Measurements from ENCODE around the gene UBB. TPM values are rescaled to one million over a fixed set of nuclear protein-coding genes. Genes with fewer than 3 reads are reported as not detected.

UBB gene
- total and polyA plus RNA-seq, 2 experiments from 2014 or later: 871 to 1,692 TPM

DNA sequence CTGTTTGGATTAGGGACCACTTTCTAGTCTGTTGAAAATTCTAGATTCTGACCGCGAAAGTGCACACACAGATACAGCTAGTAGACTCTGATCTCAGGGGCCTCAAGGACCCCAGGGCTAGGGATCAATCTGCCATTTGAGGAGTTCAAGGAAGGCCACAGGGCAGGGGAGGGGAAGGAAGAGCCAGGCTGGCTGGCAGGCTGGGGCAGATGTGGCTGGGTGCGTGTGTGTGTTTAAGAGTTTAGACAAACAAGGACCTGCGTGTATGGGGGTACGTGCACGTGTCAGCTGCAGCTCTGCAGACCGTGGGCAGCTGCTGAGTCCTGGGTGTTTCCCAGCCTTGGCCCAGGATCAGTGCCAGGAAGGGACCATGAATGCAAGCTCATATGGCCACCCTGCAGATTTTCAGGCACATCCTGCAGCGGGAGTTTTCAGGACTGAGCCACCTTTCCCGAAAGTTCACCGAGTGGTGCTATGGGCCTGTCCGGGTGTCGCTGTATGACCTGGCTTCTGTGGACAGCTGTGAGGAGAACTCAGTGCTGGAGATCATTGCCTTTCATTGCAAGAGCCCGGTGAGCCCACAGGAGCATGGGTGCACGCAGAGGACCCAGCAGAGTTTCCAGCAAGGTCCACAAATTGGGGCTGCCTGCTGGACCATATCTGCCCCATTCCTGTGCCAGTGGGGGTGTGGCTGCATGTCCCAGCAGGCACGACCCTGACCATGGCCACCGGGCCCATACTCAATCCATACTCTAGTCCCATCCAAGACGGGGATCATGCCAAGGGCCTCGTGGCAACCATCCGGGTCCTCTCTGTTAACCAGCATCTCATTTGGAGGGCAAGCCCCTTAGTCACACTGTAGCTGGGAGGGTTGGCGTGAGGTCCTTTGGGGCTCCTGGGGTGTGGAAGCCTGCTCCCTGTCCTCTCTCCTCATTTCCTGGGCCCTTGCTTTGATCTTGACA is 45.1 kb downstream of the UBB start:
- TF ChIP-seq CREB1 (CRISPR knock-in tag; IDR thresholded peaks at IDR 0.05; ENCODE audit: low read depth) (no peak), JUNB (IDR thresholded peaks at IDR 0.05; ENCODE audit: unreplicated experiment) (no peak), ZNF114 (CRISPR knock-in tag; IDR thresholded peaks at IDR 0.05) (no peak), ZNF331 (CRISPR knock-in tag; IDR thresholded peaks at IDR 0.05; ENCODE audit: low read depth) (no peak), NANOG (IDR thresholded peaks at IDR 0.05; ENCODE audit: borderline replicate concordance) (no peak), POLR2AphosphoS5 (IDR thresholded peaks at IDR 0.05; ENCODE audit: low read depth) (no peak), EZH2 (IDR thresholded peaks at IDR 0.05; ENCODE audit: low read depth, unreplicated experiment) (no peak), STAT1 (IDR thresholded peaks at IDR 0.05; ENCODE audit: unreplicated experiment) (no peak), EZH2phosphoT487 (IDR thresholded peaks at IDR 0.05; ENCODE audit: unreplicated experiment) (no peak)
- TF ChIP-seq, protein P1, sequence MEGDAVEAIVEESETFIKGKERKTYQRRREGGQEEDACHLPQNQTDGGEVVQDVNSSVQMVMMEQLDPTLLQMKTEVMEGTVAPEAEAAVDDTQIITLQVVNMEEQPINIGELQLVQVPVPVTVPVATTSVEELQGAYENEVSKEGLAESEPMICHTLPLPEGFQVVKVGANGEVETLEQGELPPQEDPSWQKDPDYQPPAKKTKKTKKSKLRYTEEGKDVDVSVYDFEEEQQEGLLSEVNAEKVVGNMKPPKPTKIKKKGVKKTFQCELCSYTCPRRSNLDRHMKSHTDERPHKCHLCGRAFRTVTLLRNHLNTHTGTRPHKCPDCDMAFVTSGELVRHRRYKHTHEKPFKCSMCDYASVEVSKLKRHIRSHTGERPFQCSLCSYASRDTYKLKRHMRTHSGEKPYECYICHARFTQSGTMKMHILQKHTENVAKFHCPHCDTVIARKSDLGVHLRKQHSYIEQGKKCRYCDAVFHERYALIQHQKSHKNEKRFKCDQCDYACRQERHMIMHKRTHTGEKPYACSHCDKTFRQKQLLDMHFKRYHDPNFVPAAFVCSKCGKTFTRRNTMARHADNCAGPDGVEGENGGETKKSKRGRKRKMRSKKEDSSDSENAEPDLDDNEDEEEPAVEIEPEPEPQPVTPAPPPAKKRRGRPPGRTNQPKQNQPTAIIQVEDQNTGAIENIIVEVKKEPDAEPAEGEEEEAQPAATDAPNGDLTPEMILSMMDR (conservative IDR thresholded peaks at IDR 0.05; ENCODE audit: low read depth in 2 of 2): no peak
- TF ChIP-seq, protein P2, sequence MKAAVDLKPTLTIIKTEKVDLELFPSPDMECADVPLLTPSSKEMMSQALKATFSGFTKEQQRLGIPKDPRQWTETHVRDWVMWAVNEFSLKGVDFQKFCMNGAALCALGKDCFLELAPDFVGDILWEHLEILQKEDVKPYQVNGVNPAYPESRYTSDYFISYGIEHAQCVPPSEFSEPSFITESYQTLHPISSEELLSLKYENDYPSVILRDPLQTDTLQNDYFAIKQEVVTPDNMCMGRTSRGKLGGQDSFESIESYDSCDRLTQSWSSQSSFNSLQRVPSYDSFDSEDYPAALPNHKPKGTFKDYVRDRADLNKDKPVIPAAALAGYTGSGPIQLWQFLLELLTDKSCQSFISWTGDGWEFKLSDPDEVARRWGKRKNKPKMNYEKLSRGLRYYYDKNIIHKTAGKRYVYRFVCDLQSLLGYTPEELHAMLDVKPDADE (IDR thresholded peaks at IDR 0.05): no peak
- TF ChIP-seq, protein P3, sequence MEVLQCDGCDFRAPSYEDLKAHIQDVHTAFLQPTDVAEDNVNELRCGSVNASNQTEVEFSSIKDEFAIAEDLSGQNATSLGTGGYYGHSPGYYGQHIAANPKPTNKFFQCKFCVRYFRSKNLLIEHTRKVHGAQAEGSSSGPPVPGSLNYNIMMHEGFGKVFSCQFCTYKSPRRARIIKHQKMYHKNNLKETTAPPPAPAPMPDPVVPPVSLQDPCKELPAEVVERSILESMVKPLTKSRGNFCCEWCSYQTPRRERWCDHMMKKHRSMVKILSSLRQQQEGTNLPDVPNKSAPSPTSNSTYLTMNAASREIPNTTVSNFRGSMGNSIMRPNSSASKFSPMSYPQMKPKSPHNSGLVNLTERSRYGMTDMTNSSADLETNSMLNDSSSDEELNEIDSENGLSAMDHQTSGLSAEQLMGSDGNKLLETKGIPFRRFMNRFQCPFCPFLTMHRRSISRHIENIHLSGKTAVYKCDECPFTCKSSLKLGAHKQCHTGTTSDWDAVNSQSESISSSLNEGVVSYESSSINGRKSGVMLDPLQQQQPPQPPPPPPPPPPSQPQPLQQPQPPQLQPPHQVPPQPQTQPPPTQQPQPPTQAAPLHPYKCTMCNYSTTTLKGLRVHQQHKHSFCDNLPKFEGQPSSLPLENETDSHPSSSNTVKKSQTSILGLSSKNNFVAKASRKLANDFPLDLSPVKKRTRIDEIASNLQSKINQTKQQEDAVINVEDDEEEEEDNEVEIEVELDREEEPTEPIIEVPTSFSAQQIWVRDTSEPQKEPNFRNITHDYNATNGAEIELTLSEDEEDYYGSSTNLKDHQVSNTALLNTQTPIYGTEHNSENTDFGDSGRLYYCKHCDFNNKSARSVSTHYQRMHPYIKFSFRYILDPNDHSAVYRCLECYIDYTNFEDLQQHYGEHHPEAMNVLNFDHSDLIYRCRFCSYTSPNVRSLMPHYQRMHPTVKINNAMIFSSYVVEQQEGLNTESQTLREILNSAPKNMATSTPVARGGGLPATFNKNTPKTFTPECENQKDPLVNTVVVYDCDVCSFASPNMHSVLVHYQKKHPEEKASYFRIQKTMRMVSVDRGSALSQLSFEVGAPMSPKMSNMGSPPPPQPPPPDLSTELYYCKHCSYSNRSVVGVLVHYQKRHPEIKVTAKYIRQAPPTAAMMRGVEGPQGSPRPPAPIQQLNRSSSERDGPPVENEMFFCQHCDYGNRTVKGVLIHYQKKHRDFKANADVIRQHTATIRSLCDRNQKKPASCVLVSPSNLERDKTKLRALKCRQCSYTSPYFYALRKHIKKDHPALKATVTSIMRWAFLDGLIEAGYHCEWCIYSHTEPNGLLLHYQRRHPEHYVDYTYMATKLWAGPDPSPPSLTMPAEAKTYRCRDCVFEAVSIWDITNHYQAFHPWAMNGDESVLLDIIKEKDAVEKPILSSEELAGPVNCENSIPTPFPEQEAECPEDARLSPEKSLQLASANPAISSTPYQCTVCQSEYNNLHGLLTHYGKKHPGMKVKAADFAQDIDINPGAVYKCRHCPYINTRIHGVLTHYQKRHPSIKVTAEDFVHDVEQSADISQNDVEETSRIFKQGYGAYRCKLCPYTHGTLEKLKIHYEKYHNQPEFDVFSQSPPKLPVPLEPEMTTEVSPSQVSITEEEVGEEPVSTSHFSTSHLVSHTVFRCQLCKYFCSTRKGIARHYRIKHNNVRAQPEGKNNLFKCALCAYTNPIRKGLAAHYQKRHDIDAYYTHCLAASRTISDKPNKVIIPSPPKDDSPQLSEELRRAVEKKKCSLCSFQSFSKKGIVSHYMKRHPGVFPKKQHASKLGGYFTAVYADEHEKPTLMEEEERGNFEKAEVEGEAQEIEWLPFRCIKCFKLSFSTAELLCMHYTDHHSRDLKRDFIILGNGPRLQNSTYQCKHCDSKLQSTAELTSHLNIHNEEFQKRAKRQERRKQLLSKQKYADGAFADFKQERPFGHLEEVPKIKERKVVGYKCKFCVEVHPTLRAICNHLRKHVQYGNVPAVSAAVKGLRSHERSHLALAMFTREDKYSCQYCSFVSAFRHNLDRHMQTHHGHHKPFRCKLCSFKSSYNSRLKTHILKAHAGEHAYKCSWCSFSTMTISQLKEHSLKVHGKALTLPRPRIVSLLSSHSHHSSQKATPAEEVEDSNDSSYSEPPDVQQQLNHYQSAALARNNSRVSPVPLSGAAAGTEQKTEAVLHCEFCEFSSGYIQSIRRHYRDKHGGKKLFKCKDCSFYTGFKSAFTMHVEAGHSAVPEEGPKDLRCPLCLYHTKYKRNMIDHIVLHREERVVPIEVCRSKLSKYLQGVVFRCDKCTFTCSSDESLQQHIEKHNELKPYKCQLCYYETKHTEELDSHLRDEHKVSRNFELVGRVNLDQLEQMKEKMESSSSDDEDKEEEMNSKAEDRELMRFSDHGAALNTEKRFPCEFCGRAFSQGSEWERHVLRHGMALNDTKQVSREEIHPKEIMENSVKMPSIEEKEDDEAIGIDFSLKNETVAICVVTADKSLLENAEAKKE (CRISPR knock-in tag; IDR thresholded peaks at IDR 0.05): no peak
- TF ChIP-seq, protein P4, sequence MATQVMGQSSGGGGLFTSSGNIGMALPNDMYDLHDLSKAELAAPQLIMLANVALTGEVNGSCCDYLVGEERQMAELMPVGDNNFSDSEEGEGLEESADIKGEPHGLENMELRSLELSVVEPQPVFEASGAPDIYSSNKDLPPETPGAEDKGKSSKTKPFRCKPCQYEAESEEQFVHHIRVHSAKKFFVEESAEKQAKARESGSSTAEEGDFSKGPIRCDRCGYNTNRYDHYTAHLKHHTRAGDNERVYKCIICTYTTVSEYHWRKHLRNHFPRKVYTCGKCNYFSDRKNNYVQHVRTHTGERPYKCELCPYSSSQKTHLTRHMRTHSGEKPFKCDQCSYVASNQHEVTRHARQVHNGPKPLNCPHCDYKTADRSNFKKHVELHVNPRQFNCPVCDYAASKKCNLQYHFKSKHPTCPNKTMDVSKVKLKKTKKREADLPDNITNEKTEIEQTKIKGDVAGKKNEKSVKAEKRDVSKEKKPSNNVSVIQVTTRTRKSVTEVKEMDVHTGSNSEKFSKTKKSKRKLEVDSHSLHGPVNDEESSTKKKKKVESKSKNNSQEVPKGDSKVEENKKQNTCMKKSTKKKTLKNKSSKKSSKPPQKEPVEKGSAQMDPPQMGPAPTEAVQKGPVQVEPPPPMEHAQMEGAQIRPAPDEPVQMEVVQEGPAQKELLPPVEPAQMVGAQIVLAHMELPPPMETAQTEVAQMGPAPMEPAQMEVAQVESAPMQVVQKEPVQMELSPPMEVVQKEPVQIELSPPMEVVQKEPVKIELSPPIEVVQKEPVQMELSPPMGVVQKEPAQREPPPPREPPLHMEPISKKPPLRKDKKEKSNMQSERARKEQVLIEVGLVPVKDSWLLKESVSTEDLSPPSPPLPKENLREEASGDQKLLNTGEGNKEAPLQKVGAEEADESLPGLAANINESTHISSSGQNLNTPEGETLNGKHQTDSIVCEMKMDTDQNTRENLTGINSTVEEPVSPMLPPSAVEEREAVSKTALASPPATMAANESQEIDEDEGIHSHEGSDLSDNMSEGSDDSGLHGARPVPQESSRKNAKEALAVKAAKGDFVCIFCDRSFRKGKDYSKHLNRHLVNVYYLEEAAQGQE (IDR thresholded peaks at IDR 0.05; ENCODE audit: unreplicated experiment): no peak
- Mint-ChIP-seq H3K27ac (no peak overlapping the region; the same call in 1 of the 2 replicates), H3K27me3 (ENCODE audit: insufficient read depth, low read depth, poor library complexity) (peaks cover 2% of the 10 kb centered on the region), H3K36me3 (ENCODE audit: low read depth) (no peaks in the 10 kb centered on the region), H3K4me1 (peaks cover 4% of the 10 kb centered on the region; the same call in 1 of the 3 replicates), H3K4me3 (no peak overlapping the region), H3K9me3 (no peaks in the 10 kb centered on the region)
- no peaks in the 10 kb centered on the region for H4K20me1 ChIP-seq (replicated peaks; ENCODE audit: insufficient read depth)
- no peak overlapping the region for H3K4me3 ChIP-seq
- H3K4me2 ChIP-seq: no peak overlapping the region
- H3K36me3 ChIP-seq (ENCODE audit: insufficient read depth): no peaks in the 10 kb centered on the region
- H3K27ac ChIP-seq (ENCODE audit: low read depth): no peak overlapping the region
- no peaks in the 10 kb centered on the region for H3K79me2 ChIP-seq (replicated peaks; ENCODE audit: insufficient read depth)
- H3K9me2 ChIP-seq (ENCODE audit: insufficient read depth): no peaks in the 10 kb centered on the region
- no peaks in the 10 kb centered on the region for H3K27me3 ChIP-seq (ENCODE audit: insufficient read depth)
- DNase-seq (ENCODE audit: low spot score) (no peak), ATAC-seq (no peak)
- H2AFZ ChIP-seq: no peak overlapping the region
- H3F3A ChIP-seq (replicated peaks; ENCODE audit: low read depth): no peaks in the 10 kb centered on the region
- H3K4me1 ChIP-seq (ENCODE audit: insufficient read depth): no peaks in the 10 kb centered on the region

Data from GM23338 (cell line).